ENCODE results near the gene CSK.

The CSK gene

DNA sequence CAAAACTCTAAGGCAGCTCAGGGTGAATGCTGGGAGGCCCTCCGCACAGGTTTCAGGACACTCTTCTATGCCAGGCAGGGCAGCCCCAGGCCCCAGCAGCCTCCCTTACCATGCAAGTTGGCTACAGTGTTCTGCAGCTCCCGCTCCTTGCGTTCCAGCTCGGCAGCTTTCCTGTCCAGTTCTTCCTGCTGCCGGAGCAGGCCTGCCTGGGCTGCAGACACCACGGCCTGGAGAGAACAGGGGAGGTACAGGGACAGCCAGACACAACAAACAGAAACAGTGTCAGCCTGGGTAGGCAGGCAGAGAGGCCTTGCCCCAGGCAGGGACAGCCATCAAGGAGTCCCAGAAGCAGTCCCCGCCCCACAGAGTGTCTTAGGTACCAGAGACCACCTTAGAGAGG lies 70.1 kb downstream of the CSK start:
- TF ChIP-seq CTCF (IDR thresholded peaks at IDR 0.05; ENCODE audit: low read depth, low read length, missing control alignments), result no peak
- in situ Hi-C loops (cut with HindIII; ENCODE audit: low sequenced_read_pairs), result no loop called here
- H3K4me3 ChIP-seq (ENCODE audit: low read depth, low read length), result no peak overlapping the region
- no peak for DNase-seq (ENCODE audit: low read depth)

Measured in astrocyte of the cerebellum (primary cell).